ENCODE data around the gene DNAJB6.

- TF ChIP-seq, protein P1, sequence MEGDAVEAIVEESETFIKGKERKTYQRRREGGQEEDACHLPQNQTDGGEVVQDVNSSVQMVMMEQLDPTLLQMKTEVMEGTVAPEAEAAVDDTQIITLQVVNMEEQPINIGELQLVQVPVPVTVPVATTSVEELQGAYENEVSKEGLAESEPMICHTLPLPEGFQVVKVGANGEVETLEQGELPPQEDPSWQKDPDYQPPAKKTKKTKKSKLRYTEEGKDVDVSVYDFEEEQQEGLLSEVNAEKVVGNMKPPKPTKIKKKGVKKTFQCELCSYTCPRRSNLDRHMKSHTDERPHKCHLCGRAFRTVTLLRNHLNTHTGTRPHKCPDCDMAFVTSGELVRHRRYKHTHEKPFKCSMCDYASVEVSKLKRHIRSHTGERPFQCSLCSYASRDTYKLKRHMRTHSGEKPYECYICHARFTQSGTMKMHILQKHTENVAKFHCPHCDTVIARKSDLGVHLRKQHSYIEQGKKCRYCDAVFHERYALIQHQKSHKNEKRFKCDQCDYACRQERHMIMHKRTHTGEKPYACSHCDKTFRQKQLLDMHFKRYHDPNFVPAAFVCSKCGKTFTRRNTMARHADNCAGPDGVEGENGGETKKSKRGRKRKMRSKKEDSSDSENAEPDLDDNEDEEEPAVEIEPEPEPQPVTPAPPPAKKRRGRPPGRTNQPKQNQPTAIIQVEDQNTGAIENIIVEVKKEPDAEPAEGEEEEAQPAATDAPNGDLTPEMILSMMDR (IDR thresholded peaks at IDR 0.05), result no peak
- TF ChIP-seq POLR2A (IDR thresholded peaks at IDR 0.05), result no peak
Observed at GRCh38 chr7:157389951-157390730, 53.3 kb downstream of the DNAJB6 start.
